ENCODE data around the gene ATP6V1F.

DNA sequence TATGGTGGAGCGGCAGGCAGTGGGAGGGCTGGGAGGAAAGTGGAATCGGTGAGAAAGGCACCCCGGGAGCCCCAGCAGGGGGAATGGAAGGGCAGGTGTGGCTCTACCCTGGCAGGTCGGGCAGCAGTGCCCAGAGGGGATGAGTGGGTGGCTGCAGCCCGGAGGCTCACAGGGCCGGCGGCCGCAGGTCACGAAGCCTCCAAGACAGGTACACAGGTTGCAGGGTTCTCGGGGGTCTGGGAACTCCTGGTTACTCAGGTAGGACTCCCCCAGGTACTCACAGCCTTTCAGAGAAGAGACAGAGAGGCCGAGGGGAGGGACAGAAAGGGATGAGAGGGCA is 26.1 kb downstream of the ATP6V1F start:
- TF ChIP-seq, protein P1, sequence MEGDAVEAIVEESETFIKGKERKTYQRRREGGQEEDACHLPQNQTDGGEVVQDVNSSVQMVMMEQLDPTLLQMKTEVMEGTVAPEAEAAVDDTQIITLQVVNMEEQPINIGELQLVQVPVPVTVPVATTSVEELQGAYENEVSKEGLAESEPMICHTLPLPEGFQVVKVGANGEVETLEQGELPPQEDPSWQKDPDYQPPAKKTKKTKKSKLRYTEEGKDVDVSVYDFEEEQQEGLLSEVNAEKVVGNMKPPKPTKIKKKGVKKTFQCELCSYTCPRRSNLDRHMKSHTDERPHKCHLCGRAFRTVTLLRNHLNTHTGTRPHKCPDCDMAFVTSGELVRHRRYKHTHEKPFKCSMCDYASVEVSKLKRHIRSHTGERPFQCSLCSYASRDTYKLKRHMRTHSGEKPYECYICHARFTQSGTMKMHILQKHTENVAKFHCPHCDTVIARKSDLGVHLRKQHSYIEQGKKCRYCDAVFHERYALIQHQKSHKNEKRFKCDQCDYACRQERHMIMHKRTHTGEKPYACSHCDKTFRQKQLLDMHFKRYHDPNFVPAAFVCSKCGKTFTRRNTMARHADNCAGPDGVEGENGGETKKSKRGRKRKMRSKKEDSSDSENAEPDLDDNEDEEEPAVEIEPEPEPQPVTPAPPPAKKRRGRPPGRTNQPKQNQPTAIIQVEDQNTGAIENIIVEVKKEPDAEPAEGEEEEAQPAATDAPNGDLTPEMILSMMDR (conservative IDR thresholded peaks at IDR 0.05 in 1 of 2, IDR thresholded peaks at IDR 0.05 in 1 of 2; ENCODE audit: low read depth in 1 of 2, low read length in 2 of 2): no peak
- TF ChIP-seq EZH2 (IDR thresholded peaks at IDR 0.05; ENCODE audit: low read length, missing control alignments): no peak
